CD4-positive, alpha-beta memory T cell (primary cell): ENCODE results near the gene FAM217A. TPM values are rescaled to one million over a fixed set of nuclear protein-coding genes. Genes with fewer than 3 reads are reported as not detected.

Experiments used
- CTCF ChIA-PET: fragments of 350-600 bp; sonication (Branson Sonifier 250); formaldehyde crosslinking; loops from one replicate; lab custom pipeline; 2021; ENCODE audit warnings: inconsistent platforms; ENCODE audit not compliant: partially characterized antibody; lab: Charles Lee
- POLR2A ChIA-PET: fragments of 350-600 bp; sonication (Branson Sonifier 250); formaldehyde crosslinking; loops from one replicate; lab custom pipeline; 2021; ENCODE audit not compliant: partially characterized antibody; lab: Charles Lee
- DNase-seq, 5 donors: peaks; one replicate each; pipeline versions ENCODE4 v3.0.0 to v3.0.0-alpha.2; 2020 to 2022; ENCODE audit warnings: mixed read lengths in 1 of 5
- H3K27ac ChIP-seq: one replicate; pipeline ENCODE4 v1.7.0; 2013; ENCODE audit warnings: low read depth, low read length
- H3K27me3 ChIP-seq: 2 replicates; pipeline ENCODE4 v1.7.0; 2013; ENCODE audit warnings: mild to moderate bottlenecking, low read length, moderate library complexity; ENCODE audit not compliant: insufficient read depth
- H3K36me3 ChIP-seq: 2 replicates; pipeline ENCODE4 v1.7.0; 2013; ENCODE audit warnings: mild to moderate bottlenecking, low read length, moderate library complexity; ENCODE audit not compliant: insufficient read depth
- H3K4me1 ChIP-seq: 2 replicates; pipeline ENCODE4 v1.7.0; 2013; ENCODE audit warnings: mild to moderate bottlenecking, low read length, moderate library complexity; ENCODE audit not compliant: insufficient read depth
- H3K4me3 ChIP-seq, 2 donors: one replicate each; pipeline ENCODE4 v1.7.0; 2013; ENCODE audit warnings: low read length in 2 of 2, mild to moderate bottlenecking in 1 of 2
- H3K9me3 ChIP-seq, 2 donors: one replicate each; pipeline ENCODE4 v1.7.0; 2013; ENCODE audit warnings: low read length in 2 of 2, control low read depth in 1 of 2; ENCODE audit not compliant: control insufficient read depth in 1 of 2
- H3K27ac Mint-ChIP-seq, 7 donors: one replicate each; pipeline ENCODE4 v1.8.0; 2020 to 2021; ENCODE audit warnings: mixed read lengths in 7 of 7, mild to moderate bottlenecking in 6 of 7, inconsistent platforms in 3 of 7, moderate library complexity in 3 of 7
- H3K27me3 Mint-ChIP-seq, 2 donors: one replicate each; pipeline ENCODE4 v1.8.0; 2020 to 2021; ENCODE audit warnings: mixed read lengths in 2 of 2
- H3K36me3 Mint-ChIP-seq, 2 donors: one replicate each; pipeline ENCODE4 v1.8.0; 2020 to 2021; ENCODE audit warnings: mixed read lengths in 2 of 2, inconsistent platforms in 1 of 2, mild to moderate bottlenecking in 1 of 2
- H3K4me1 Mint-ChIP-seq, 4 donors: one replicate each; pipeline ENCODE4 v1.8.0; 2020 to 2021; ENCODE audit warnings: mixed read lengths in 4 of 4, mild to moderate bottlenecking in 1 of 4
- H3K4me3 Mint-ChIP-seq, 8 donors: one replicate each; pipeline ENCODE4 v1.8.0; 2020 to 2021; ENCODE audit warnings: mixed read lengths in 8 of 8, mild to moderate bottlenecking in 7 of 8, moderate library complexity in 6 of 8, inconsistent platforms in 3 of 8
- H3K9me3 Mint-ChIP-seq, 8 donors: one replicate each; pipeline ENCODE4 v1.8.0; 2020 to 2021; ENCODE audit warnings: mixed read lengths in 8 of 8, mild to moderate bottlenecking in 5 of 8, inconsistent platforms in 3 of 8, moderate library complexity in 1 of 8
- intact Hi-C: fragments of 100-400 bp; cut with micrococcal nuclease; formaldehyde crosslinking; loops from one replicate; pipeline ENCODE4 v1.15.1; 2023
- polyA plus RNA-seq, 2 donors: library from polyadenylated mRNA; unstranded; fragments of 300-500 nt; fragmentation: Illumina TruSeq; gene quantifications; one replicate each; pipeline ENCODE4 v1.2.3, GENCODE V29; 2021
- total RNA-seq, 2 experiments: library from RNA; stranded (reverse); gene quantifications; one replicate each; pipeline ENCODE4 v1.2.3, GENCODE V29; 2021

Gene FAM217A
- total and polyA plus RNA-seq, 4 experiments from 2014 or later: not detected

- Mint-ChIP-seq H3K4me3 (no peak overlapping the region), H3K4me1 (no peaks in the 10 kb centered on the region), H3K36me3 (no peaks in the 10 kb centered on the region), H3K27me3 (peaks cover 2% of the 10 kb centered on the region in 2 donors), H3K9me3 (no peaks in the 10 kb centered on the region), H3K27ac (no peak overlapping the region)
- intact Hi-C loops: no loop called here
- H3K9me3 ChIP-seq: no peaks in the 10 kb centered on the region
- ChIA-PET POLR2A (no interaction called here), CTCF (no interaction called here)
- H3K4me1 ChIP-seq: no peaks in the 10 kb centered on the region
- no peak overlapping the region for H3K4me3 ChIP-seq
- no peaks in the 10 kb centered on the region for H3K27me3 ChIP-seq
- DNase-seq: no peak
- H3K27ac ChIP-seq: no peak overlapping the region
- no peaks in the 10 kb centered on the region for H3K36me3 ChIP-seq
These were observed 6.4 kb upstream of the FAM217A start for GRCh38 chr6:4085332-4085700.

GRCh38 chr6:4084444-4085331 is 5.8 kb upstream of the FAM217A start:
- no peaks in the 10 kb centered on the region for H3K9me3 Mint-ChIP-seq
- no peak overlapping the region for H3K27ac ChIP-seq
- no peaks in the 10 kb centered on the region for H3K27me3 ChIP-seq
- CTCF ChIA-PET: no interaction called here
- no peaks in the 10 kb centered on the region for H3K4me1 ChIP-seq
- H3K36me3 ChIP-seq: no peaks in the 10 kb centered on the region
- H3K9me3 ChIP-seq: no peaks in the 10 kb centered on the region
- no peaks in the 10 kb centered on the region for H3K36me3 Mint-ChIP-seq
- intact Hi-C loops: no loop called here
- DNase-seq: no peak
- H3K27me3 Mint-ChIP-seq: peaks cover 4 to 6% of the 10 kb centered on the region in 2 donors
- POLR2A ChIA-PET: no interaction called here
- H3K4me3 Mint-ChIP-seq: no peak overlapping the region
- no peak overlapping the region for H3K27ac Mint-ChIP-seq
- H3K4me3 ChIP-seq: no peak overlapping the region
- H3K4me1 Mint-ChIP-seq: no peaks in the 10 kb centered on the region

GRCh38 chr6:4074478-4075235 is 4.3 kb downstream of the FAM217A start:
- Mint-ChIP-seq H3K36me3 (no peaks in the 10 kb centered on the region), H3K9me3 (no peaks in the 10 kb centered on the region), H3K4me3 (no peak overlapping the region), H3K27ac (no peak overlapping the region), H3K27me3 (peaks cover 13 to 15% of the 10 kb centered on the region in 2 donors), H3K4me1 (peaks cover 0 to 1% (median 0%) of the 10 kb centered on the region in 4 donors)
- Histone ChIP-seq H3K9me3 (no peaks in the 10 kb centered on the region), H3K27me3 (no peaks in the 10 kb centered on the region), H3K4me3 (no peak overlapping the region), H3K27ac (no peak overlapping the region), H3K36me3 (no peaks in the 10 kb centered on the region), H3K4me1 (no peaks in the 10 kb centered on the region)
- ChIA-PET POLR2A (no interaction called here), CTCF (no interaction called here)
- DNase-seq: no peak
- intact Hi-C loops: no loop called here

GRCh38 chr6:4071330-4071729 is 7.6 kb downstream of the FAM217A start:
- Mint-ChIP-seq H3K4me1 (no peaks in the 10 kb centered on the region), H3K27ac (peak overlapping the region in 1 of 7 donors; percentile 36), H3K9me3 (no peaks in the 10 kb centered on the region), H3K4me3 (no peak overlapping the region), H3K36me3 (no peaks in the 10 kb centered on the region), H3K27me3 (peaks cover 0 to 6% of the 10 kb centered on the region in 2 donors)
- ChIA-PET POLR2A (no interaction called here), CTCF (interaction anchor here (1.5 kb wide), 1 partner anchor 15 kb away, joined by 3 read pairs; no protein-coding TSS in a partner anchor)
- no peak for DNase-seq
- Histone ChIP-seq H3K27ac (no peak overlapping the region), H3K9me3 (no peaks in the 10 kb centered on the region), H3K4me3 (no peak overlapping the region), H3K36me3 (no peaks in the 10 kb centered on the region), H3K4me1 (no peaks in the 10 kb centered on the region), H3K27me3 (no peaks in the 10 kb centered on the region)
- intact Hi-C loops: no loop called here

- no peaks in the 10 kb centered on the region for H3K9me3 ChIP-seq
- Mint-ChIP-seq H3K27me3 (peaks cover 0 to 1% of the 10 kb centered on the region in 2 donors), H3K4me1 (no peaks in the 10 kb centered on the region), H3K27ac (peak overlapping the region in 1 of 7 donors; percentile 48), H3K9me3 (no peaks in the 10 kb centered on the region), H3K36me3 (peaks cover 13 to 19% of the 10 kb centered on the region in 2 donors), H3K4me3 (no peak overlapping the region)
- H3K27me3 ChIP-seq: no peaks in the 10 kb centered on the region
- H3K4me1 ChIP-seq: no peaks in the 10 kb centered on the region
- ChIA-PET POLR2A (no interaction called here), CTCF (no interaction called here)
- H3K27ac ChIP-seq: no peak overlapping the region
- no peak for DNase-seq
- peaks cover 4% of the 10 kb centered on the region for H3K36me3 ChIP-seq
- no peak overlapping the region for H3K4me3 ChIP-seq
- intact Hi-C loops: no loop called here
These were observed 9.7 kb downstream of the FAM217A start for GRCh38 chr6:4069199-4069598.

GRCh38 chr6:4067673-4068072 is 11.3 kb downstream of the FAM217A start:
- Mint-ChIP-seq H3K27me3 (peaks cover 0 to under 1% of the 10 kb centered on the region in 2 donors), H3K27ac (no peak overlapping the region), H3K36me3 (peaks cover 17 to 34% of the 10 kb centered on the region in 2 donors), H3K4me3 (no peak overlapping the region), H3K4me1 (no peaks in the 10 kb centered on the region), H3K9me3 (no peaks in the 10 kb centered on the region)
- H3K4me3 ChIP-seq: no peak overlapping the region
- peaks cover 16% of the 10 kb centered on the region for H3K36me3 ChIP-seq
- no peak overlapping the region for H3K27ac ChIP-seq
- ChIA-PET CTCF (interaction anchor here (1.7 kb wide), 1 partner anchor 88 kb away, joined by 6 read pairs; no protein-coding TSS in a partner anchor), POLR2A (no interaction called here)
- H3K4me1 ChIP-seq: no peaks in the 10 kb centered on the region
- H3K27me3 ChIP-seq: no peaks in the 10 kb centered on the region
- DNase-seq: no peak
- intact Hi-C loops: no loop called here
- no peaks in the 10 kb centered on the region for H3K9me3 ChIP-seq

GRCh38 chr6:4066029-4066755 is 12.7 kb downstream of the FAM217A start:
- Mint-ChIP-seq H3K27me3 (no peaks in the 10 kb centered on the region), H3K4me1 (no peaks in the 10 kb centered on the region), H3K27ac (peak overlapping the region in 1 of 7 donors; percentile 43), H3K4me3 (no peak overlapping the region), H3K9me3 (no peaks in the 10 kb centered on the region), H3K36me3 (peaks cover 21 to 45% of the 10 kb centered on the region in 2 donors)
- intact Hi-C loops: no loop called here
- Histone ChIP-seq H3K36me3 (peaks cover 30% of the 10 kb centered on the region), H3K4me1 (no peaks in the 10 kb centered on the region), H3K27me3 (no peaks in the 10 kb centered on the region), H3K4me3 (no peak overlapping the region), H3K27ac (no peak overlapping the region), H3K9me3 (no peaks in the 10 kb centered on the region)
- CTCF ChIA-PET: interaction anchor here (1.7 kb wide), 1 partner anchor 90 kb away, joined by 6 read pairs; no protein-coding TSS in a partner anchor
- DNase-seq: no peak
- POLR2A ChIA-PET: no interaction called here
